HL-60 (cell line): ENCODE results near the gene CTNNA2.

Experiments
- GABPA ChIP-seq: IDR thresholded peaks from 2 replicates; pipeline ENCODE4 v1.6.1; 2012; ENCODE audit warnings: low read depth
- POLR2AphosphoS5 ChIP-seq: IDR thresholded peaks from 2 replicates; pipeline ENCODE4 v1.6.1; 2012; ENCODE audit warnings: low read depth
- REST ChIP-seq: IDR thresholded peaks from 2 replicates; pipeline ENCODE4 v1.6.1; 2012; ENCODE audit warnings: low read depth; ENCODE audit not compliant: insufficient replicate concordance
- SPI1 ChIP-seq: IDR thresholded peaks from 2 replicates; pipeline ENCODE4 v1.6.1; 2012; ENCODE audit warnings: low read depth, mild to moderate bottlenecking, borderline replicate concordance
- TF ChIP-seq, protein P1 (sequence below): IDR thresholded peaks from one replicate; pipeline ENCODE4 v1.5.1; 2011; ENCODE audit warnings: low read length, control low read depth, inconsistent platforms; ENCODE audit not compliant: insufficient read depth

DNA sequence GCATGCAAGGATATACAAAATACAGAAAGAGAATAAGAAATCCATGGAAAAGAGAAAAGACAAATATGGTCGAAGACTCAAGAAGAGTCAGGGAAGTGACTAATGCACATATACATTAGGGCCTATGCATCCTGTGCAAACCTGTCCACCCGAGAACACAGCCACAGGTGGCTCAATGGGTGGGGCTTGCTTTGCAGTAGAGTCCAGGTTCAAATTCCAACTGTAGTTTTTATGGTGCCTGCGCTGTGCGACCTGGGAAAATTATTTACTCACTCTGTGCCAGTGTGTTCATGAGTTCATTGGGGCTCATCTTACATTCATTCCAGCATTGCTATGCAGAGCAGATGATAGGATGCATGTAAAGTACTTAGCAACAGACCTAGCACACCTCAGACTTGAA is 244.7 kb downstream of the CTNNA2 start:
- no peak for TF ChIP-seq POLR2AphosphoS5
- TF ChIP-seq, protein P1, sequence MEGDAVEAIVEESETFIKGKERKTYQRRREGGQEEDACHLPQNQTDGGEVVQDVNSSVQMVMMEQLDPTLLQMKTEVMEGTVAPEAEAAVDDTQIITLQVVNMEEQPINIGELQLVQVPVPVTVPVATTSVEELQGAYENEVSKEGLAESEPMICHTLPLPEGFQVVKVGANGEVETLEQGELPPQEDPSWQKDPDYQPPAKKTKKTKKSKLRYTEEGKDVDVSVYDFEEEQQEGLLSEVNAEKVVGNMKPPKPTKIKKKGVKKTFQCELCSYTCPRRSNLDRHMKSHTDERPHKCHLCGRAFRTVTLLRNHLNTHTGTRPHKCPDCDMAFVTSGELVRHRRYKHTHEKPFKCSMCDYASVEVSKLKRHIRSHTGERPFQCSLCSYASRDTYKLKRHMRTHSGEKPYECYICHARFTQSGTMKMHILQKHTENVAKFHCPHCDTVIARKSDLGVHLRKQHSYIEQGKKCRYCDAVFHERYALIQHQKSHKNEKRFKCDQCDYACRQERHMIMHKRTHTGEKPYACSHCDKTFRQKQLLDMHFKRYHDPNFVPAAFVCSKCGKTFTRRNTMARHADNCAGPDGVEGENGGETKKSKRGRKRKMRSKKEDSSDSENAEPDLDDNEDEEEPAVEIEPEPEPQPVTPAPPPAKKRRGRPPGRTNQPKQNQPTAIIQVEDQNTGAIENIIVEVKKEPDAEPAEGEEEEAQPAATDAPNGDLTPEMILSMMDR: no peak
- TF ChIP-seq GABPA: no peak
- TF ChIP-seq REST: no peak
- no peak for TF ChIP-seq SPI1
